ENCODE measurements around the gene DPP7. TPM values are rescaled to one million over a fixed set of nuclear protein-coding genes. Genes with fewer than 3 reads are reported as not detected.
A peak's percentile ranks its signal among the peaks of the same experiment; 100 is the strongest.

The DPP7 gene
- total and polyA plus RNA-seq, 2 experiments from 2014 or later: 19.7 to 26.8 TPM

- TF ChIP-seq ZNF462 (CRISPR knock-in tag; IDR thresholded peaks at IDR 0.05): no peak
Observed at GRCh38 chr9:137089232-137089947, 25.1 kb downstream of the DPP7 start (continued).

- H3K36me3 Mint-ChIP-seq (ENCODE audit: low read depth): peaks cover 17% of the 10 kb centered on the region; the same call in 2 of the 3 replicates
- H3K9me2 ChIP-seq (ENCODE audit: insufficient read depth): no peaks in the 10 kb centered on the region
- no peak for DNase-seq (ENCODE audit: low spot score)
- H2AFZ ChIP-seq: no peak overlapping the region
- no peaks in the 10 kb centered on the region; the same call in 1 of the 2 replicates for H4K20me1 ChIP-seq (replicated peaks; ENCODE audit: insufficient read depth)
- peaks cover 4% of the 10 kb centered on the region; the same call in 1 of the 3 replicates for H3K9me3 Mint-ChIP-seq
- no peaks in the 10 kb centered on the region; the same call in 1 of the 2 replicates for H3K79me2 ChIP-seq (replicated peaks; ENCODE audit: insufficient read depth)
- H3K4me3 Mint-ChIP-seq: peak overlapping the region; percentile 92
- H3K4me1 Mint-ChIP-seq: peaks cover 15% of the 10 kb centered on the region
- H3K27ac Mint-ChIP-seq: no peak overlapping the region
- peaks cover 5% of the 10 kb centered on the region; the same call in 1 of the 2 replicates for H3K27me3 ChIP-seq (ENCODE audit: insufficient read depth)
- H3K36me3 ChIP-seq (ENCODE audit: insufficient read depth): no peaks in the 10 kb centered on the region; the same call in 1 of the 2 replicates
- peaks cover 20% of the 10 kb centered on the region for H3F3A ChIP-seq (replicated peaks; ENCODE audit: low read depth)
- no peak overlapping the region for H3K27ac ChIP-seq (ENCODE audit: low read depth)
- peaks cover 22% of the 10 kb centered on the region for H3K27me3 Mint-ChIP-seq (ENCODE audit: insufficient read depth, low read depth, poor library complexity)
- peak overlapping the region; percentile 98 for H3K4me2 ChIP-seq
- TF ChIP-seq STAT1 (IDR thresholded peaks at IDR 0.05; ENCODE audit: unreplicated experiment): no peak
- no peak for TF ChIP-seq EZH2 (IDR thresholded peaks at IDR 0.05; ENCODE audit: low read depth, unreplicated experiment)
- no peak for TF ChIP-seq JUNB (IDR thresholded peaks at IDR 0.05; ENCODE audit: unreplicated experiment)
- no peak for TF ChIP-seq CREB1 (CRISPR knock-in tag; IDR thresholded peaks at IDR 0.05; ENCODE audit: low read depth)
- no peak for TF ChIP-seq EZH2phosphoT487 (IDR thresholded peaks at IDR 0.05; ENCODE audit: unreplicated experiment)
- TF ChIP-seq NANOG (IDR thresholded peaks at IDR 0.05; ENCODE audit: borderline replicate concordance): no peak
- peaks cover 9% of the 10 kb centered on the region for H3K4me1 ChIP-seq (ENCODE audit: insufficient read depth)
- no peak for ATAC-seq
- peak overlapping the region; percentile 93 for H3K4me3 ChIP-seq
Observed at GRCh38 chr9:137088121-137088520, 26.4 kb downstream of the DPP7 start.
